SU-DHL-6 (cell line): ENCODE data around the gene MORN3.

ENCODE experiments used
- H2AFZ ChIP-seq: fragments of 200-600 bp; sonication (generic); 2 replicates; pipeline ENCODE4 v1.6.1; 2014; ENCODE audit warnings: low read depth, mild to moderate bottlenecking, moderate library complexity, mixed read lengths, antibody characterized with exemption, low read length; ENCODE audit not compliant: severe bottlenecking
- H3F3A ChIP-seq: fragments of 200-600 bp; shearing (Covaris generic); 2 replicates; pipeline ENCODE4 v1.6.0; 2016; ENCODE audit warnings: antibody characterized with exemption, mild to moderate bottlenecking; ENCODE audit not compliant: insufficient read depth
- H3K27ac ChIP-seq: fragments of 200-600 bp; sonication (generic); 2 replicates; pipeline ENCODE4 v1.5.1; 2016; ENCODE audit warnings: low read depth, mild to moderate bottlenecking, low read length, moderate library complexity, mixed read lengths
- H3K27me3 ChIP-seq: fragments of 200-600 bp; sonication (generic), shearing (Covaris generic); 2 replicates; pipeline ENCODE4 v1.6.0; 2014; ENCODE audit warnings: mild to moderate bottlenecking, low read length
- H3K36me3 ChIP-seq: fragments of 200-600 bp; sonication (generic); 2 replicates; pipeline ENCODE4 v1.6.1; 2014; ENCODE audit warnings: mild to moderate bottlenecking, low read length, mixed read lengths
- H3K4me2 ChIP-seq: fragments of 300-600, 200-600 bp; shearing (Covaris generic), sonication (generic); 2 replicates; pipeline ENCODE4 v1.6.0; 2014; ENCODE audit warnings: low read length, low read depth, mild to moderate bottlenecking; ENCODE audit not compliant: poor library complexity, severe bottlenecking
- H3K4me3 ChIP-seq: fragments of 200-600 bp; sonication (generic); 2 replicates; pipeline ENCODE4 v1.5.1; 2014; ENCODE audit warnings: antibody characterized with exemption, low read length, mild to moderate bottlenecking, mixed read lengths; ENCODE audit not compliant: insufficient read depth, poor library complexity, severe bottlenecking
- H3K79me2 ChIP-seq: fragments of 200-600 bp; sonication (generic); 2 replicates; pipeline ENCODE4 v1.6.1; 2014; ENCODE audit warnings: mild to moderate bottlenecking, low read length, moderate library complexity; ENCODE audit not compliant: insufficient read depth
- H3K9ac ChIP-seq: fragments of 200-600 bp; sonication (generic); 2 replicates; pipeline ENCODE4 v1.7.0; 2014; ENCODE audit warnings: mild to moderate bottlenecking, low read length
- H3K9me2 ChIP-seq: fragments of 200-600 bp; sonication (generic); replicated peaks from 2 replicates; pipeline ENCODE4 v1.6.1; 2014; ENCODE audit warnings: low read length; ENCODE audit not compliant: insufficient read depth
- H3K9me3 ChIP-seq: fragments of 200-600 bp; sonication (generic); 2 replicates; pipeline ENCODE4 v1.6.1; 2014; ENCODE audit warnings: low read length, mixed read lengths; ENCODE audit not compliant: insufficient read depth
- H4K20me1 ChIP-seq: fragments of 200-600 bp; sonication (generic); 2 replicates; pipeline ENCODE4 v1.6.1; 2014; ENCODE audit warnings: low read depth, mild to moderate bottlenecking, antibody characterized with exemption, low read length, moderate library complexity, mixed read lengths
- EZH2phosphoT487 ChIP-seq: fragments of 200-600 bp; sonication (generic), shearing (Covaris generic); conservative IDR thresholded peaks from 2 replicates; pipeline ENCODE4 v1.6.1; 2018; ENCODE audit warnings: mild to moderate bottlenecking, antibody characterized with exemption, low read length, moderate library complexity, mixed read lengths
- TF ChIP-seq, protein P1 (sequence below): fragments of 200-600 bp; sonication (generic); IDR thresholded peaks from one replicate; pipeline ENCODE4 v1.5.1; 2017; ENCODE audit warnings: antibody characterized with exemption, mild to moderate bottlenecking, low read length, moderate library complexity; ENCODE audit not compliant: insufficient read depth, poor library complexity, severe bottlenecking

Gene MORN3

DNA sequence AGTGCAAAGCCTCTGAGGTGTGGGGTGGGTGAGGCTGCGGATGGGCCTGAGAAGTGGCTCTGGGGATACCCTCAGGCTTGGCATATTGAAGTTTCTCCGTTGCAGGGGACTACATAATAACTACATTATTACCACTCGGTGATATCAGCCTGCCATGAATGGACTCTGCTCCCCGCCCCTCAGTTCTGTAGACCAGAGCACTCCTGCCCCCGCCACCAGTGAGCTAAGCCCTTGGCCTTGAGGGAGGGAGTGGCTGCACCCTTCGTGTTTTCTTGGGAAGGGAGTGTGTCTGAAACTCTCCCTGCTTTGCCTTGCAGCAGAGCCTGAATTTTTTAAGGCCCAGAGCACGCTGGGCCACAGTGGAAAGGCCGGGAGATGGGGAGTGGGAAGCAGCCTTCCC lies 41.4 kb downstream of the MORN3 start:
- TF ChIP-seq EZH2phosphoT487 = no peak
- TF ChIP-seq, protein P1, sequence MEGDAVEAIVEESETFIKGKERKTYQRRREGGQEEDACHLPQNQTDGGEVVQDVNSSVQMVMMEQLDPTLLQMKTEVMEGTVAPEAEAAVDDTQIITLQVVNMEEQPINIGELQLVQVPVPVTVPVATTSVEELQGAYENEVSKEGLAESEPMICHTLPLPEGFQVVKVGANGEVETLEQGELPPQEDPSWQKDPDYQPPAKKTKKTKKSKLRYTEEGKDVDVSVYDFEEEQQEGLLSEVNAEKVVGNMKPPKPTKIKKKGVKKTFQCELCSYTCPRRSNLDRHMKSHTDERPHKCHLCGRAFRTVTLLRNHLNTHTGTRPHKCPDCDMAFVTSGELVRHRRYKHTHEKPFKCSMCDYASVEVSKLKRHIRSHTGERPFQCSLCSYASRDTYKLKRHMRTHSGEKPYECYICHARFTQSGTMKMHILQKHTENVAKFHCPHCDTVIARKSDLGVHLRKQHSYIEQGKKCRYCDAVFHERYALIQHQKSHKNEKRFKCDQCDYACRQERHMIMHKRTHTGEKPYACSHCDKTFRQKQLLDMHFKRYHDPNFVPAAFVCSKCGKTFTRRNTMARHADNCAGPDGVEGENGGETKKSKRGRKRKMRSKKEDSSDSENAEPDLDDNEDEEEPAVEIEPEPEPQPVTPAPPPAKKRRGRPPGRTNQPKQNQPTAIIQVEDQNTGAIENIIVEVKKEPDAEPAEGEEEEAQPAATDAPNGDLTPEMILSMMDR = no peak
- no peaks in the 10 kb centered on the region for H3K27me3 ChIP-seq
- H3F3A ChIP-seq = peaks cover 7% of the 10 kb centered on the region; the same call in 1 of the 2 replicates
- no peaks in the 10 kb centered on the region for H3K9me3 ChIP-seq
- H3K79me2 ChIP-seq = peaks cover 57% of the 10 kb centered on the region
- H3K4me2 ChIP-seq = peak overlapping the region; percentile 78
- no peaks in the 10 kb centered on the region for H3K36me3 ChIP-seq
- H3K27ac ChIP-seq = peak overlapping the region; percentile 71
- peak overlapping the region; percentile 89 for H3K9ac ChIP-seq
- H3K9me2 ChIP-seq = no peaks in the 10 kb centered on the region
- H2AFZ ChIP-seq = no peak overlapping the region
- no peaks in the 10 kb centered on the region for H4K20me1 ChIP-seq
- peak overlapping the region; percentile 100 for H3K4me3 ChIP-seq

DNA sequence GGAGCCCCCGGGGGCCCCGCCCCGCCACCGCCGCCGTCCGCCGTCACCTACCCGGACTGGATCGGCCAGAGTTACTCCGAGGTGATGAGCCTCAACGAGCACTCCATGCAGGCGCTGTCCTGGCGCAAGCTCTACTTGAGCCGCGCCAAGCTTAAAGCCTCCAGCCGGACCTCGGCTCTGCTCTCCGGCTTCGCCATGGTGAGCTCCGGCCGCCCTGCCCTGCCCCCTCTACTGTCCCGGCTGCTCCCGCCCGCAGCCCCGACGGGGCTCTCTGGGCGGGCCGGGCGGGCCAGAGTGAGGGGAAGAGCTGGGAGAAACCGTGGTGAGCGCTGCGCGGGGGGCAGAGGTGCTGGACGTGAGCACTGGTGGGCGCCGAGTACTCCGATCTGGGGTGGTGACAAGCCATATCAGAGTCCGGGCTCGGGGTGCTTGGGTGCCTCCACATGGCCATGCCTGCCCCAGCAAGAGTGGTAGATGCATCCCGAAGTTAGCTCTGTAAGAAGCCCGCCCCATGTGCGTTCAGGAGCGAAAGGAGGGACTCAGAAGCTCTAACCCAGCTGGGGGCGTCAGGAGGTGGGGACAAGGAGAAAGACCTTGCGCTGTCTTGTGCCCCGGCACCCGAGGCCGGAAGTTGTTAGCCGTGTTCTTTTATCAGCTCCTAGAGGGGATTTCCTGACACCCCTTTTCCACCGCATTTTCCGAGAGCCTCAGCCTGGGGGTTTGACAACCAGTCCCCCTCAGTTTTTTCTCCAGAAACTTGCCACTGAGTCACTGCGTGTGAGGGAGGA lies 42.4 kb downstream of the MORN3 start:
- Histone ChIP-seq H3K4me2 (peak overlapping the region; percentile 78), H3K9me3 (no peaks in the 10 kb centered on the region), H3K79me2 (peaks cover 47% of the 10 kb centered on the region), H4K20me1 (no peaks in the 10 kb centered on the region), H3K27me3 (no peaks in the 10 kb centered on the region), H2AFZ (peak overlapping the region; percentile 68), H3K36me3 (no peaks in the 10 kb centered on the region), H3K9me2 (no peaks in the 10 kb centered on the region), H3K27ac (peak overlapping the region; percentile 71), H3F3A (peaks cover 7% of the 10 kb centered on the region; the same call in 1 of the 2 replicates), H3K4me3 (peak overlapping the region; percentile 100), H3K9ac (peak overlapping the region; percentile 89)
- TF ChIP-seq, protein P1 = peak; percentile 18
- no peak for TF ChIP-seq EZH2phosphoT487

DNA sequence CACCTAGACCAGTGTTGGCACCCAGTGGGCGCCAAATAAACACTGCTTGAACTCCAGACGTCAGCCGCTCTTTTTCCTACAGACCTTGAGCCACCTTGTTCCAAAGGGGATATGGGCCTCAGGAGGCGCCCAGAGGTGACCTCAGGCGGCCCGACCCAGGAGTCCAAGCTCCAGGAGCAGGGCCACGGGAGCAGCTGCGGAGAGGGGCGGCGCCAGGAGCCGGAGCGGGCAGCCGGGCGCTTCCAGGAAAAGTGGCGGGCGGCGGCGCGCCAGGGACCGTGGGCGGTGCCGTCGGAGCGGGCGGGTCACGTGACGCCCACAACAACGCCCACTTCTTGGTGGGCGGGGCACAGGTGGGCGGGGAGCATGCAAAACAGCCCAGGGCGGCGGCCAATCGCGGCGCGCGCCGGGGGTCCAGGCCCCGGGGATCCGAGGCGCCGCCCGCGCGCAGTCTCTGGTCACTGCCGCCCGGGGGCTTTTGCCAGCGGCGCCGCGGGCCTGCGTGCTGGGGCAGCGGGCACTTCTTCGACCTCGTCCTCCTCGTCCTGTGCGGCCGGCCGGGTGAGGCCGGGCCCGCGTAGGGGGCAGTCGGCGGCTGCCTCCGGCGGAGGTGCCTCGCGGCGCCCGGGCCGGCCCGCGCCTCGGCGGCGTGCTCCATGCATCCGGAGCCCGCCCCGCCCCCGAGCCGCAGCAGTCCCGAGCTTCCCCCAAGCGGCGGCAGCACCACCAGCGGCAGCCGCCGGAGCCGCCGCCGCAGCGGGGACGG lies 43.2 kb downstream of the MORN3 start, which contains the start of gene ORAI1:
Gene ORAI1 (plus strand): TSS at position 444 of the 766 bp plus-strand sequence.
- TF ChIP-seq, protein P1 = no peak
- TF ChIP-seq EZH2phosphoT487 = no peak
- Histone ChIP-seq H3K9me2 (no peaks in the 10 kb centered on the region), H3K9ac (peak within 1 kb of the TSS; percentile 89), H3K36me3 (no peaks in the 10 kb centered on the region), H4K20me1 (no peaks in the 10 kb centered on the region), H3K27me3 (no peaks in the 10 kb centered on the region), H3K9me3 (no peaks in the 10 kb centered on the region), H3K4me2 (peak within 1 kb of the TSS; percentile 95), H3K27ac (peak within 1 kb of the TSS; percentile 77), H2AFZ (peak within 1 kb of the TSS; percentile 98), H3K4me3 (peak within 1 kb of the TSS; percentile 100), H3F3A (peaks cover 7% of the 10 kb centered on the region; the same call in 1 of the 2 replicates), H3K79me2 (peaks cover 41% of the 10 kb centered on the region)
